B cell (primary cell): ENCODE results near the gene PPEF1. TPM values are rescaled to one million over a fixed set of nuclear protein-coding genes. Genes with fewer than 3 reads are reported as not detected.

ENCODE experiments used
- ATAC-seq: fragments of 200-7000 bp; cut with Tn5 transposase; one replicate; pipeline ENCODE4 v1.10.0; 2021; ENCODE audit warnings: low read depth, mild to moderate bottlenecking, moderate number of reproducible peaks, moderate library complexity
- CTCF ChIA-PET: fragments of 350-600 bp; sonication (Branson Sonifier 250); formaldehyde crosslinking; loops from one replicate; lab custom pipeline; 2021; ENCODE audit warnings: antibody characterized with exemption, inconsistent platforms; lab: Charles Lee
- POLR2A ChIA-PET: fragments of 350-600 bp; sonication (Branson Sonifier 250); formaldehyde crosslinking; loops from one replicate; lab custom pipeline; 2021; ENCODE audit warnings: antibody characterized with exemption; lab: Charles Lee
- DNase-seq: peaks from one replicate; pipeline ENCODE4 v3.0.0; 2013
- H2AFZ ChIP-seq: 2 replicates; pipeline ENCODE4 v1.6.1; 2012; ENCODE audit warnings: mild to moderate bottlenecking, low read depth, low read length; ENCODE audit not compliant: insufficient read depth, poor library complexity, severe bottlenecking
- H3K27ac ChIP-seq, 2 donors: 1 replicate in 1 of 2; 2 replicates in 1 of 2; pipeline ENCODE4 v1.5.1; 2012 to 2013; ENCODE audit warnings: low read length in 2 of 2, mild to moderate bottlenecking in 2 of 2, moderate library complexity in 1 of 2
- H3K27me3 ChIP-seq, 4 experiments: fragments of 200-600 bp in 1 of 4; sonication (generic) in 1 of 4; replicated peaks in 1 of 4; 1 replicate in 2 of 4; 2 replicates in 2 of 4; pipeline versions ENCODE4 v1.6.1 to v1.7.0; 2013 to 2016; ENCODE audit warnings: low read length in 3 of 4, mild to moderate bottlenecking in 2 of 4, mixed read lengths in 1 of 4, moderate library complexity in 1 of 4; ENCODE audit not compliant: insufficient read depth in 4 of 4, control insufficient read depth in 3 of 4; ENCODE audit errors: control extremely low read depth in 1 of 4
- H3K36me3 ChIP-seq, 2 experiments: replicated peaks in 1 of 2; 1 replicate in 1 of 2; 2 replicates in 1 of 2; pipeline versions ENCODE4 v1.6.1 to v1.7.1; 2013; ENCODE audit warnings: low read length in 1 of 2; ENCODE audit not compliant: insufficient read depth in 2 of 2, control insufficient read depth in 1 of 2; ENCODE audit errors: control extremely low read depth in 1 of 2, extremely low read depth in 1 of 2
- H3K4me1 ChIP-seq, 2 donors: fragments of 200-600 bp in 1 of 2; sonication (generic) in 1 of 2; 1 replicate in 1 of 2; 2 replicates in 1 of 2; pipeline versions ENCODE4 v1.5.1 to v1.6.1; 2013 to 2017; ENCODE audit warnings: low read length in 2 of 2; ENCODE audit not compliant: control insufficient read depth in 2 of 2, insufficient read depth in 2 of 2
- H3K4me2 ChIP-seq: replicated peaks from 2 replicates; pipeline ENCODE3; 2012; ENCODE audit warnings: mild to moderate bottlenecking, low read depth, low read length; ENCODE audit not compliant: poor library complexity, severe bottlenecking
- H3K4me3 ChIP-seq, 5 experiments: fragments of 200-600 bp in 1 of 5; sonication (generic) in 1 of 5; 1 replicate in 3 of 5; 2 replicates in 2 of 5; pipeline versions ENCODE4 v1.5.1 to v1.7.0; 2011 to 2016; ENCODE audit warnings: low read length in 4 of 5, mild to moderate bottlenecking in 4 of 5, low read depth in 2 of 5, control low read depth in 1 of 5, moderate library complexity in 1 of 5; ENCODE audit not compliant: insufficient read depth in 1 of 5; ENCODE audit errors: control extremely low read depth in 1 of 5, extremely low read depth in 1 of 5
- H3K79me2 ChIP-seq: fragments of 200-600 bp; sonication (generic); one replicate; pipeline ENCODE4 v1.6.0; 2016; ENCODE audit warnings: low read length; ENCODE audit not compliant: control insufficient read depth, insufficient read depth
- H3K9ac ChIP-seq: fragments of 200-600 bp; sonication (generic); 2 replicates; pipeline ENCODE4 v1.6.1; 2017; ENCODE audit warnings: mild to moderate bottlenecking, low read length, moderate library complexity
- H3K9me3 ChIP-seq, 3 donors: one replicate each; pipeline versions ENCODE4 v1.6.1 to v1.7.1; 2013; ENCODE audit warnings: low read length in 2 of 3; ENCODE audit not compliant: control insufficient read depth in 2 of 3, insufficient read depth in 1 of 3; ENCODE audit errors: control extremely low read depth in 1 of 3
- H4K20me1 ChIP-seq: 2 replicates; pipeline ENCODE4 v1.6.0; 2012; ENCODE audit warnings: mild to moderate bottlenecking, low read length; ENCODE audit not compliant: insufficient read depth, control insufficient read depth, poor library complexity, severe bottlenecking
- H3K27ac Mint-ChIP-seq: one replicate; pipeline ENCODE4 v1.8.0; 2021; ENCODE audit warnings: mixed read lengths
- H3K27me3 Mint-ChIP-seq: one replicate; pipeline ENCODE4 v1.8.0; 2021; ENCODE audit warnings: mixed read lengths
- H3K4me1 Mint-ChIP-seq: one replicate; pipeline ENCODE4 v1.8.0; 2021; ENCODE audit warnings: mixed read lengths
- H3K4me3 Mint-ChIP-seq: one replicate; pipeline ENCODE4 v1.8.0; 2021; ENCODE audit warnings: mixed read lengths
- H3K9me3 Mint-ChIP-seq: one replicate; pipeline ENCODE4 v1.8.0; 2022; ENCODE audit warnings: mixed read lengths; ENCODE audit not compliant: insufficient read depth
- EZH2 ChIP-seq: IDR thresholded peaks from 2 replicates; pipeline ENCODE4 v1.6.1; 2012; ENCODE audit warnings: borderline replicate concordance, low read depth, mild to moderate bottlenecking, moderate library complexity, low read length; ENCODE audit not compliant: insufficient read depth, poor library complexity, severe bottlenecking
- WGBS: methylation state at CpG from one replicate; pipeline ENCODE4 v1.1.5; 2013; ENCODE audit warnings: missing lambda C conversion rate; ENCODE audit not compliant: insufficient coverage; 5-methylcytosine and 5-hydroxymethylcytosine counted together
- intact Hi-C: fragments of 100-400 bp; cut with micrococcal nuclease; formaldehyde crosslinking; loops from one replicate; pipeline ENCODE4 v1.10.0; 2022
- polyA plus RNA-seq: library from polyadenylated mRNA; depleted of rRNA; stranded (reverse); fragments of >200 nt; gene quantifications from 2 replicates; pipeline ENCODE4 v1.2.3, GENCODE V29; 2012
- total RNA-seq, 2 donors: library from RNA; stranded (reverse); fragments of 120-200 nt in 1 of 2; gene quantifications; 1 replicate in 1 of 2; 2 replicates in 1 of 2; pipeline versions ENCODE4 v1.2.3 to v1.2.4, GENCODE V29; 2013 to 2022
- TF ChIP-seq, protein P1 (sequence below): fragments of 200-600 bp; IDR thresholded peaks from one replicate; pipeline ENCODE4 v1.8.0; 2022; ENCODE audit warnings: antibody characterized with exemption, mild to moderate bottlenecking

The PPEF1 gene
- total and polyA plus RNA-seq, 2 donors (not counting 1 experiment from before 2014, with no cell fraction given): 0.22 to 0.52 TPM

DNA sequence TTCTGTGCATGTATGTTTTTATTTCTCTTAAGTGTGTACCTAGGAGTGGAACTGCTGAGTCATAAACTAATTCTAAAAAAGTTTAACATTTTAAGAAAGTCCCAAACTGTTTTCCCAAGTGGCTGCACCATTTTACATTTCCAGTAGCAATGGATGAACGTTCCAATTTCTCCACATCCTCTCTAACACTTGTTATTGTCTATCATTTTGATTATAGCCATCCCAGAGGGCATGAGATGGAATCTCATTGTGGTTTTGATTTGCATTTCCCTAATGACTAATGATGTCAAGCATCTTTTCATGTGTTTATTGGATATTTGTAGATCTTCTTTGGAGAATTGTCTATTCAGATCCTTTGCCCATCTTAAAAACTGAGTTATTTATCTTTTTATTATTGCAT is 82.5 kb downstream of the PPEF1 start:
- Histone ChIP-seq H3K27me3 (no peaks in the 10 kb centered on the region), H3K9me3 (no peaks in the 10 kb centered on the region), H3K79me2 (no peaks in the 10 kb centered on the region), H3K9ac (no peak overlapping the region), H3K4me1 (no peaks in the 10 kb centered on the region), H3K36me3 (no peaks in the 10 kb centered on the region), H3K4me3 (no peak overlapping the region), H4K20me1 (no peaks in the 10 kb centered on the region), H3K4me2 (no peak overlapping the region), H3K27ac (no peak overlapping the region), H2AFZ (no peak overlapping the region)
- DNase-seq (no peak), ATAC-seq (no peak)
- WGBS: no CpG with 5 or more reads among the region's 1 CpG
- CTCF ChIA-PET: no interaction called here
- intact Hi-C loops: no loop called here
- POLR2A ChIA-PET: no interaction called here
- TF ChIP-seq EZH2: no peak
- TF ChIP-seq, protein P1, sequence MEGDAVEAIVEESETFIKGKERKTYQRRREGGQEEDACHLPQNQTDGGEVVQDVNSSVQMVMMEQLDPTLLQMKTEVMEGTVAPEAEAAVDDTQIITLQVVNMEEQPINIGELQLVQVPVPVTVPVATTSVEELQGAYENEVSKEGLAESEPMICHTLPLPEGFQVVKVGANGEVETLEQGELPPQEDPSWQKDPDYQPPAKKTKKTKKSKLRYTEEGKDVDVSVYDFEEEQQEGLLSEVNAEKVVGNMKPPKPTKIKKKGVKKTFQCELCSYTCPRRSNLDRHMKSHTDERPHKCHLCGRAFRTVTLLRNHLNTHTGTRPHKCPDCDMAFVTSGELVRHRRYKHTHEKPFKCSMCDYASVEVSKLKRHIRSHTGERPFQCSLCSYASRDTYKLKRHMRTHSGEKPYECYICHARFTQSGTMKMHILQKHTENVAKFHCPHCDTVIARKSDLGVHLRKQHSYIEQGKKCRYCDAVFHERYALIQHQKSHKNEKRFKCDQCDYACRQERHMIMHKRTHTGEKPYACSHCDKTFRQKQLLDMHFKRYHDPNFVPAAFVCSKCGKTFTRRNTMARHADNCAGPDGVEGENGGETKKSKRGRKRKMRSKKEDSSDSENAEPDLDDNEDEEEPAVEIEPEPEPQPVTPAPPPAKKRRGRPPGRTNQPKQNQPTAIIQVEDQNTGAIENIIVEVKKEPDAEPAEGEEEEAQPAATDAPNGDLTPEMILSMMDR: no peak
- H3K4me3 Mint-ChIP-seq: no peak overlapping the region
- H3K9me3 Mint-ChIP-seq: no peaks in the 10 kb centered on the region
- H3K4me1 Mint-ChIP-seq: no peaks in the 10 kb centered on the region
- H3K27ac Mint-ChIP-seq: no peak overlapping the region
- H3K27me3 Mint-ChIP-seq: no peaks in the 10 kb centered on the region

DNA sequence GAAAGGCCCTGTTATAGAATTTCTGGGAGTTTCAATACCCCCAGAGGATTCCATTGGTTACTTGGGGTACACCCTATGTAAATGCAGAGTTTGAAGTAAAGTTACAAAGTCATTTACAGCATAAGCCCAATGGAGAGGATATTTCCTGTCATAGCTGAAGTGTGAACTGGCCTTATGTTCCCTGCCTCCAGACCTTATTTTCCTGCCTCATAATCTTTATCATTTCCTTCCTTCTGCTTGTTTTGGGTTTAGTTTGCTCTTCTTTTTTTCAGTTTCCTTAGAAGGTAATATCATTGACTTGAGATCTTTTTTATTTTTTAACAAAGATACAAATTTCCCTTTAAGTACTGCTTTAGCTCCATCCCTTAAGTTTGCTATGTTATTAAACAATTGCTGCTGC is 85.4 kb downstream of the PPEF1 start:
- H3K9ac ChIP-seq: no peak overlapping the region
- no peaks in the 10 kb centered on the region for H3K9me3 ChIP-seq
- H3K36me3 ChIP-seq: no peaks in the 10 kb centered on the region
- no peaks in the 10 kb centered on the region for H3K27me3 Mint-ChIP-seq
- H2AFZ ChIP-seq: no peak overlapping the region
- H3K4me3 ChIP-seq: no peak overlapping the region
- intact Hi-C loops: no loop called here
- H3K4me1 Mint-ChIP-seq: no peaks in the 10 kb centered on the region
- H4K20me1 ChIP-seq: no peaks in the 10 kb centered on the region
- no peak for DNase-seq
- H3K79me2 ChIP-seq: no peaks in the 10 kb centered on the region
- ATAC-seq: no peak
- TF ChIP-seq EZH2: no peak
- TF ChIP-seq, protein P1: no peak
- no peak overlapping the region for H3K27ac Mint-ChIP-seq
- no peaks in the 10 kb centered on the region for H3K4me1 ChIP-seq
- no peak overlapping the region for H3K4me2 ChIP-seq
- no peak overlapping the region for H3K4me3 Mint-ChIP-seq
- POLR2A ChIA-PET: no interaction called here
- CTCF ChIA-PET: no interaction called here
- H3K9me3 Mint-ChIP-seq: no peaks in the 10 kb centered on the region
- no peaks in the 10 kb centered on the region for H3K27me3 ChIP-seq
- H3K27ac ChIP-seq: no peak overlapping the region
